Thyroid gland (tissue), 4 donors: ENCODE measurements around the gene BLZF1. TPM values are rescaled to one million over a fixed set of nuclear protein-coding genes. Genes with fewer than 3 reads are reported as not detected.
"Not testable (repeated sequence)": the region's sequence is repeated elsewhere in the genome, so short reads cannot be mapped to it uniquely, and the experiment has no call there.

Experiments
- DNase-seq, 2 donors: peaks; one replicate each; pipeline ENCODE4 v3.0.0-alpha.2; 2019
- H3K27ac ChIP-seq, 3 donors: fragments of 200-600 bp; sonication (generic); 1 replicate in 2 of 3; 2 replicates in 1 of 3; pipeline ENCODE4 v1.5.1; 2016 to 2019; ENCODE audit warnings: mild to moderate bottlenecking in 1 of 3, moderate library complexity in 1 of 3
- H3K27me3 ChIP-seq: fragments of 200-600 bp; sonication (generic); one replicate; pipeline ENCODE4 v1.5.1; 2019
- H3K36me3 ChIP-seq, 2 donors: fragments of 200-600 bp; sonication (generic); one replicate each; pipeline ENCODE4 v1.5.1; 2016 to 2019
- H3K4me1 ChIP-seq, 2 donors: fragments of 200-600 bp; sonication (generic); one replicate each; pipeline ENCODE4 v1.5.1; 2017 to 2019
- H3K4me3 ChIP-seq, 3 donors: fragments of 200-600 bp; sonication (generic); replicated peaks in 1 of 3; 1 replicate in 2 of 3; 2 replicates in 1 of 3; pipeline ENCODE4 v1.5.1; 2016; ENCODE audit warnings: mild to moderate bottlenecking in 1 of 3
- H3K9me3 ChIP-seq: fragments of 200-600 bp; sonication (generic); one replicate; pipeline ENCODE4 v1.5.1; 2017
- POLR2A ChIP-seq, 2 donors: fragments of 450-650 bp; IDR thresholded peaks; one replicate each; pipeline ENCODE4 v1.6.1; 2017; ENCODE audit warnings: antibody characterized with exemption in 2 of 2, mild to moderate bottlenecking in 2 of 2, moderate library complexity in 1 of 2
- WGBS, 2 donors: methylation state at CpG; one replicate each; pipeline ENCODE4 v1.1.5; 2017; 5-methylcytosine and 5-hydroxymethylcytosine counted together
- intact Hi-C: fragments of 100-400 bp; cut with DNase I; formaldehyde crosslinking; loops from one replicate; pipeline ENCODE4 v1.15.1; 2023
- total RNA-seq, 4 donors: library from RNA; depleted of rRNA; stranded (reverse); fragments of >200 nt; gene quantifications; one replicate each; pipeline ENCODE4 v1.2.3, GENCODE V29; 2016
- TF ChIP-seq, protein P1 (sequence below), 6 experiments: fragments of 200-600 bp in 3 of 6; fragments of 450-650 bp in 3 of 6; sonication (generic) in 3 of 6; IDR thresholded peaks; one replicate each; pipeline ENCODE4 v1.5.1; 2016 to 2019; ENCODE audit warnings: antibody characterized with exemption in 6 of 6, mild to moderate bottlenecking in 2 of 6, inconsistent platforms in 1 of 6, moderate library complexity in 1 of 6

BLZF1 gene
- total RNA-seq, 4 donors from 2014 or later, result 26.3 to 37.1 (median 32.5) TPM

DNA sequence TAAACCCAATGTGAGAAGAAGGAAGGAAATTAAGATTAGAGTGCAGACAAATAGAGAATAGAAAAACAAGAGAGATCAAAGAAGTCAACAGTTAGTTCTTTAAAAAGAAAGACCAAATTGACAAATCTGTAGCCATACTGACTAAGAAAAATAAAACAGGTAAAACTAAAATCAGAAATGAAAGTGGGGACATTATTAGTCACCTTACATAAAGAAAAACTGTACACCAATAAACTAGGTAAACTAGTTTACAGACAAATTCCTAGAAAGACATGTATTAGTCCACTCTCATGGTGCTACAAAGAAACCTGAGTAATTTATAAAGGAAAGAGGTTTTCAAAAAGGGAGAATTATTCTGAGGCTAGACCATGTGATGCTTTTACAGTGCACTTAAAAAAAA is 22.3 kb downstream of the BLZF1 start:
- H3K27ac ChIP-seq, result no peak overlapping the region
- no peaks in the 10 kb centered on the region for H3K9me3 ChIP-seq
- intact Hi-C loops, result no loop called here
- peaks cover 28 to 51% of the 10 kb centered on the region in 2 donors for H3K36me3 ChIP-seq
- no peak for DNase-seq
- TF ChIP-seq POLR2A (IDR thresholded peaks at IDR 0.05), result no peak
- TF ChIP-seq, protein P1, sequence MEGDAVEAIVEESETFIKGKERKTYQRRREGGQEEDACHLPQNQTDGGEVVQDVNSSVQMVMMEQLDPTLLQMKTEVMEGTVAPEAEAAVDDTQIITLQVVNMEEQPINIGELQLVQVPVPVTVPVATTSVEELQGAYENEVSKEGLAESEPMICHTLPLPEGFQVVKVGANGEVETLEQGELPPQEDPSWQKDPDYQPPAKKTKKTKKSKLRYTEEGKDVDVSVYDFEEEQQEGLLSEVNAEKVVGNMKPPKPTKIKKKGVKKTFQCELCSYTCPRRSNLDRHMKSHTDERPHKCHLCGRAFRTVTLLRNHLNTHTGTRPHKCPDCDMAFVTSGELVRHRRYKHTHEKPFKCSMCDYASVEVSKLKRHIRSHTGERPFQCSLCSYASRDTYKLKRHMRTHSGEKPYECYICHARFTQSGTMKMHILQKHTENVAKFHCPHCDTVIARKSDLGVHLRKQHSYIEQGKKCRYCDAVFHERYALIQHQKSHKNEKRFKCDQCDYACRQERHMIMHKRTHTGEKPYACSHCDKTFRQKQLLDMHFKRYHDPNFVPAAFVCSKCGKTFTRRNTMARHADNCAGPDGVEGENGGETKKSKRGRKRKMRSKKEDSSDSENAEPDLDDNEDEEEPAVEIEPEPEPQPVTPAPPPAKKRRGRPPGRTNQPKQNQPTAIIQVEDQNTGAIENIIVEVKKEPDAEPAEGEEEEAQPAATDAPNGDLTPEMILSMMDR (IDR thresholded peaks at IDR 0.05), result no peak
- H3K4me1 ChIP-seq, result no peaks in the 10 kb centered on the region
- H3K4me3 ChIP-seq, result no peak overlapping the region
- H3K27me3 ChIP-seq, result no peaks in the 10 kb centered on the region

DNA sequence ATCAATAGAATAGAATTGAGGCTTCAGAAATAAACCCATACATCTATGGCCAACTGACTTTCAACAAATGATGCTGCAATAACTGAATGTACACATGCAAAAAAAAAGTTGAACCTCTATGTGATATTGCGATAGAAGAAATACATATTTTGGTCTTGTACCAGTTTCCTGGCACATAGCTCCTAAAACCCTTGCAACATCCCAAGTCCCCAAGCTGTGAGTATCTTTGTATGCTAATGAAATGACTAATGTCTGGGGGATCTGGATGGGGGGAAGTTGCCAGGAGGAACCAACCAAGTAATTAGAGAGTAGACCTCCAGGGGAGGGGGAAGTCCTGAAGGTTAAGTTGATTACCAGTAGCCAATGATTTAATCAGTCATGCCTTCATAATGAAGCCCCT is 24.4 kb downstream of the BLZF1 start:
- no peak overlapping the region for H3K27ac ChIP-seq
- no peaks in the 10 kb centered on the region for H3K9me3 ChIP-seq
- WGBS, 2 donors, result 95 to 98% methylated on average over 1 of the region's 1 CpG
- H3K4me3 ChIP-seq, result no peak overlapping the region
- no peak for DNase-seq
- TF ChIP-seq POLR2A (IDR thresholded peaks at IDR 0.05), result no peak
- peaks cover 18 to 43% of the 10 kb centered on the region in 2 donors for H3K36me3 ChIP-seq
- no peaks in the 10 kb centered on the region for H3K4me1 ChIP-seq
- intact Hi-C loops, result no loop called here
- no peaks in the 10 kb centered on the region for H3K27me3 ChIP-seq

DNA sequence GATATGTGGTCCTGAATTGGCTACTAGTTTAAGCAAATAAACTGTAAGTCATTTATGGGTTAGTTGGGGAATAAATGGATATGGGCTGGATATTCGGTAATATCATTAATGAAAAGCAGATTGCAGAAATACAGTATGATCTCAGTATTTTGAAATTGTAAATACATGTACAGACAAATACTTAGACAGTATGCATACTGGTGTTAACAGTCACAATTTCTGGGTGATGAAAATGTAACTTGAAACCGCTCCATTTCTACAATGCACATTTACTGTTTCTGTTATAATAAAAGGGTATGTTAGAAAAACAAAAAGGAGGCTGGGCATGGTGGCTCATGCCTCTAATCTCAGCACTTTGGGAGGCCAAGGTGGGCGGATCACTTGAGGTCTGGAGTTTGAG is 28.0 kb downstream of the BLZF1 start:
- DNase-seq, result no peak
- WGBS, 2 donors, result 96% methylated on average over 3 of the region's 3 CpGs
- TF ChIP-seq, protein P1 (IDR thresholded peaks at IDR 0.05), result no peak
- TF ChIP-seq POLR2A (IDR thresholded peaks at IDR 0.05), result no peak
- H3K9me3 ChIP-seq, result no peaks in the 10 kb centered on the region
- H3K27me3 ChIP-seq, result no peaks in the 10 kb centered on the region
- no peak overlapping the region for H3K4me3 ChIP-seq
- intact Hi-C loops, result no loop called here
- no peak overlapping the region for H3K27ac ChIP-seq
- H3K36me3 ChIP-seq, result peaks cover 7 to 24% of the 10 kb centered on the region in 2 donors
- no peaks in the 10 kb centered on the region for H3K4me1 ChIP-seq

DNA sequence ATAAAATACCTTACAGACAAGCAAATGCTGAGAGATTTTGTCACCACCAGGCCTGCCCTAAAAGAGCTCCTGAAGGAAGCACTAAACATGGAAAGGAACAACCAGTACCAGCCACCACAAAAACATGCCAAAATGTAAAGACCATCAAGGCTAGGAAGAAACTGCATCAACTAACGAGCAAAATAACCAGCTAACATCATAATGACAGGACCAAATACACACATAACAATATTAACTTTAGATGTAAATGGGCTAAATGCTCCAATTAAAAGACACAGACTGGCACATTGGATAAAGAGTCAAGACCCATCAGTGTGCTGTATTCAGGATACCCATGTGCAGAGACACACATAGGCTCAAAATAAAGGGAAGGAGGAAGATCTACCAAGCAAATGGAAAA is 34.6 kb downstream of the BLZF1 start:
- H3K4me3 ChIP-seq, intact Hi-C loops, H3K4me1 ChIP-seq, H3K27ac ChIP-seq, H3K27me3 ChIP-seq, H3K9me3 ChIP-seq, DNase-seq, H3K36me3 ChIP-seq: not testable (repeated sequence)
- 88 to 100% methylated on average over 1 of the region's 1 CpG for WGBS, 2 donors

DNA sequence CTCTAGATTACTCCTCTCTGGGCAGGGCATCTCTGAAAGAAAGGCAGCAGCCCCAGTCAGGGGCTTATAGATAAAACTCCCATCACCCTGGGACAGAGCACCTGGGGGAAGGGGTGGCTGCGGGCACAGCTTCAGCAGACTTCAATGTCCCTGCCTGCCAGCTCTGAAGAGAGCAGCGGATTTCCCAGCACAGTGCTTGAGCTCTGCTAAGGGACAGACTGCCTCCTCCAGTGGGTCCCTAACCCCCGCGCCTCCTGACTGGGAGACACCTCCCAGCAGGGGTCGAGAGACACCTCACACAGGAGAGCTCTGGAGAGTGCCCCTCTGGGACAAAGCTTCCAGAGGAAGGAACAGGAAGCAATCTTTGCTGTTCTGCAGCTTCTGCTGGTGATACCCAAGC is 40.3 kb downstream of the BLZF1 start:
- H3K4me1 ChIP-seq, H3K9me3 ChIP-seq, H3K36me3 ChIP-seq, H3K27me3 ChIP-seq, DNase-seq, intact Hi-C loops, H3K27ac ChIP-seq, H3K4me3 ChIP-seq: not testable (repeated sequence)
- 90 to 100% methylated on average over 1 to 4 of the region's 5 CpGs for WGBS, 2 donors

DNA sequence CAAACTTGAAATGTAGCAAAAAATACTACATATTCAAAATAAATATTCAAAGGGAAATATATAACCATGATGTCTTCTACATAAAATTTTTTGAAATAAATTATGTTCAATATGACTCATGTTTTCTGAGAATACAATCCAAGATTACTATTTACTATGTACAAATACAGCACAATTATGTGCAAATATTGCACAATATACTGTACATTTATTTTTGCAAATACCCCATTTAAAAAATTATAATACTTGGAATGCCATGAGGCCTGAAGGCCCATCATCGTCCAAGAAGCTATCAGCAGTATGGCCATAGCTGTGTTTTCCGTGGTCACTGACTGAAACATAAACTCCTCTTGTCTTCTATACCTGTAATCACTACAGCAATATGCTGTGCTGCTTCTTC is 47.0 kb downstream of the BLZF1 start:
- Histone ChIP-seq H3K36me3 (no peaks in the 10 kb centered on the region), H3K4me1 (no peaks in the 10 kb centered on the region), H3K27me3 (no peaks in the 10 kb centered on the region), H3K9me3 (no peaks in the 10 kb centered on the region), H3K27ac (no peak overlapping the region), H3K4me3 (no peak overlapping the region)
- TF ChIP-seq, protein P1 (IDR thresholded peaks at IDR 0.05), result no peak
- TF ChIP-seq POLR2A (IDR thresholded peaks at IDR 0.05), result no peak
- WGBS, 2 donors, result 78 to 92% methylated on average over 2 of the region's 2 CpGs
- DNase-seq, result no peak
- intact Hi-C loops, result no loop called here

DNA sequence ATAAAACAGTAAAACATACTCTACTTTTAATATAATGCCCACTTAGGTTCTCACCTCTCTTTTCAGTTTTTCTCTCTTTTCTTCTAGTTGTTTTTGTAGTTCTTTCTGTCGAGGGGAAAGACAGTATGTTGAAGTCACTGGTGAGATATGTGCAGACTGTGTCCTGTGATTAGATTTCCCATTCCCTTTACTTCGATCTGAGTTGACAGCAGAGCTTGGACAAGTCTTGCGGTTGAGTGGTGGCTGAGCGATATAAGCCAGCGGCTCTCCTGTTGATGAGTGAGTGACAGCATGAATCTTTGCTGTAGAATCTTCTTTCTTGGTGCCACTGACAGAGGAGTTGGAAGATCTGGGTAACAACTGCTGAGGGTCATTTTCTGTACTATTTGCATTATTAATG is 53.3 kb downstream of the BLZF1 start:
- 90 to 96% methylated on average over 5 of the region's 5 CpGs for WGBS, 2 donors
- H3K27me3 ChIP-seq, result no peaks in the 10 kb centered on the region
- TF ChIP-seq, protein P1 (IDR thresholded peaks at IDR 0.05), result no peak
- no peak for TF ChIP-seq POLR2A (IDR thresholded peaks at IDR 0.05)
- intact Hi-C loops, result no loop called here
- H3K27ac ChIP-seq, result no peak overlapping the region
- H3K36me3 ChIP-seq, result no peaks in the 10 kb centered on the region
- no peak for DNase-seq
- no peaks in the 10 kb centered on the region for H3K4me1 ChIP-seq
- H3K9me3 ChIP-seq, result no peaks in the 10 kb centered on the region
- H3K4me3 ChIP-seq, result no peak overlapping the region
